HL-60 (cell line): ENCODE results near the gene AKR1C2.
"Not testable (repeated sequence)": the region's sequence is repeated elsewhere in the genome, so short reads cannot be mapped to it uniquely, and the experiment has no call there.

Source experiments
- CTCF ChIP-seq: IDR thresholded peaks from one replicate; pipeline ENCODE4 v1.5.1; 2011; ENCODE audit warnings: low read length, control low read depth, inconsistent platforms; ENCODE audit not compliant: insufficient read depth
- GABPA ChIP-seq: IDR thresholded peaks from 2 replicates; pipeline ENCODE4 v1.6.1; 2012; ENCODE audit warnings: low read depth
- POLR2AphosphoS5 ChIP-seq: IDR thresholded peaks from 2 replicates; pipeline ENCODE4 v1.6.1; 2012; ENCODE audit warnings: low read depth
- REST ChIP-seq: IDR thresholded peaks from 2 replicates; pipeline ENCODE4 v1.6.1; 2012; ENCODE audit warnings: low read depth; ENCODE audit not compliant: insufficient replicate concordance

GRCh38 chr10:5031588-5031987 lies 27.9 kb upstream of the AKR1C2 start:
- not testable (repeated sequence) for TF ChIP-seq CTCF, REST, POLR2AphosphoS5, GABPA
